MM.1S (cell line): ENCODE results near the gene OR2A25.

ENCODE experiments used
- DNase-seq: peaks from one replicate; pipeline ENCODE4 v3.0.0-alpha.2; 2015
- H2AFZ ChIP-seq: fragments of 300-600 bp; sonication (generic); 2 replicates; pipeline ENCODE4 v1.6.0; 2016; ENCODE audit warnings: antibody characterized with exemption, low read length
- H3F3A ChIP-seq: fragments of 300-600 bp; sonication (generic); 2 replicates; pipeline ENCODE4 v1.6.1; 2016; ENCODE audit warnings: mild to moderate bottlenecking, antibody characterized with exemption, low read length, moderate library complexity, mixed read lengths; ENCODE audit not compliant: insufficient read depth
- H3K27ac ChIP-seq: fragments of 300-600 bp; sonication (generic); 2 replicates; pipeline ENCODE4 v1.5.1; 2016; ENCODE audit warnings: mild to moderate bottlenecking, low read length
- H3K27me3 ChIP-seq: fragments of 300-600 bp; sonication (generic); replicated peaks from 2 replicates; pipeline ENCODE4 v1.6.0; 2016; ENCODE audit warnings: low read length; ENCODE audit not compliant: insufficient read depth
- H3K36me3 ChIP-seq: fragments of 300-600 bp; sonication (generic); replicated peaks from 2 replicates; pipeline ENCODE4 v1.6.1; 2016; ENCODE audit warnings: mild to moderate bottlenecking, low read length, mixed read lengths; ENCODE audit not compliant: insufficient read depth
- H3K4me1 ChIP-seq: fragments of 300-600 bp; sonication (generic); 2 replicates; pipeline ENCODE4 v1.6.1; 2016; ENCODE audit warnings: low read length, mixed read lengths
- H3K4me2 ChIP-seq: fragments of 300-600 bp; sonication (generic); 2 replicates; pipeline ENCODE4 v1.6.0; 2016; ENCODE audit warnings: low read depth, low read length
- H3K4me3 ChIP-seq: fragments of 300-600 bp; sonication (generic); 2 replicates; pipeline ENCODE4 v1.5.1; 2016; ENCODE audit warnings: low read length, mixed read lengths
- H3K79me2 ChIP-seq: fragments of 300-600 bp; sonication (generic); 2 replicates; pipeline ENCODE4 v1.6.1; 2016; ENCODE audit warnings: mixed run types, low read length, mixed read lengths
- H3K9ac ChIP-seq: fragments of 300-600 bp; sonication (generic); 2 replicates; pipeline ENCODE4 v1.6.1; 2016; ENCODE audit warnings: low read length, mixed read lengths
- H3K9me2 ChIP-seq: fragments of 300-600 bp; sonication (generic); replicated peaks from 2 replicates; pipeline ENCODE4 v1.6.1; 2016; ENCODE audit warnings: mild to moderate bottlenecking, low read length, mixed read lengths; ENCODE audit not compliant: insufficient read depth
- H3K9me3 ChIP-seq: fragments of 300-600 bp; sonication (generic); replicated peaks from 2 replicates; pipeline ENCODE4 v1.6.1; 2016; ENCODE audit warnings: mild to moderate bottlenecking, low read length, mixed read lengths; ENCODE audit not compliant: insufficient read depth
- H4K20me1 ChIP-seq: fragments of 300-600 bp; sonication (generic); 2 replicates; pipeline ENCODE4 v1.6.1; 2016; ENCODE audit warnings: mild to moderate bottlenecking, low read length, moderate library complexity, mixed read lengths; ENCODE audit not compliant: insufficient read depth
- CTCF ChIP-seq: fragments of 300-600 bp; sonication (generic); IDR thresholded peaks from 2 replicates; pipeline ENCODE4 v1.5.1; 2016; ENCODE audit warnings: antibody characterized with exemption, low read length, mixed read lengths
- EZH2 ChIP-seq: fragments of 300-600 bp; sonication (generic); optimal IDR thresholded peaks from 2 replicates; pipeline ENCODE3; 2017; ENCODE audit warnings: low read depth, mild to moderate bottlenecking, antibody characterized with exemption, low read length, mixed read lengths
- EZH2phosphoT487 ChIP-seq: fragments of 300-600 bp; sonication (generic); IDR thresholded peaks from 2 replicates; pipeline ENCODE4 v1.6.1; 2018; ENCODE audit warnings: antibody characterized with exemption, low read length

Gene OR2A25

GRCh38 chr7:144085978-144086377, 16.4 kb downstream of the OR2A25 start, which contains the start of gene OR2A12:
Gene OR2A12, plus strand, starts transcription at chr7:144086278. Its CDS starts 8,830 bp downstream, at chr7:144095108.
- H2AFZ ChIP-seq: no peak within 1 kb of the TSS

GRCh38 chr7:144086730-144087129, 17.1 kb downstream of the OR2A25 start:
- DNase-seq: no peak

More at GRCh38 chr7:144085978-144086377, 16.4 kb downstream of the OR2A25 start, which contains the start of gene OR2A12:
- no peaks in the 10 kb centered on the region for H3K4me1 ChIP-seq
- no peak within 1 kb of the TSS for H3K4me3 ChIP-seq
- TF ChIP-seq EZH2phosphoT487 (no peak), EZH2 (no peak), CTCF (no peak)
- no peaks in the 10 kb centered on the region for H3K9me2 ChIP-seq
- H3K4me2 ChIP-seq: no peak within 1 kb of the TSS
- DNase-seq: no peak
- no peak within 1 kb of the TSS for H3K27ac ChIP-seq
- H3K36me3 ChIP-seq: no peaks in the 10 kb centered on the region
- no peaks in the 10 kb centered on the region for H3K79me2 ChIP-seq
- H3K9me3 ChIP-seq: no peaks in the 10 kb centered on the region
- no peaks in the 10 kb centered on the region for H4K20me1 ChIP-seq
- no peaks in the 10 kb centered on the region for H3K27me3 ChIP-seq
- no peak within 1 kb of the TSS for H3K9ac ChIP-seq
- H3F3A ChIP-seq: no peaks in the 10 kb centered on the region

GRCh38 chr7:144087230-144087629, 17.6 kb downstream of the OR2A25 start:
- Histone ChIP-seq H3K9ac (no peak overlapping the region), H3K27me3 (no peaks in the 10 kb centered on the region), H3K4me1 (no peaks in the 10 kb centered on the region), H3K9me3 (no peaks in the 10 kb centered on the region), H3K4me3 (no peak overlapping the region), H3K9me2 (no peaks in the 10 kb centered on the region), H3K4me2 (no peak overlapping the region), H4K20me1 (no peaks in the 10 kb centered on the region), H3K79me2 (no peaks in the 10 kb centered on the region), H2AFZ (no peak overlapping the region), H3K27ac (no peak overlapping the region), H3F3A (no peaks in the 10 kb centered on the region), H3K36me3 (no peaks in the 10 kb centered on the region)
- TF ChIP-seq EZH2phosphoT487: no peak
- TF ChIP-seq CTCF: no peak
- no peak for TF ChIP-seq EZH2
- no peak for DNase-seq

More at GRCh38 chr7:144086730-144087129, 17.1 kb downstream of the OR2A25 start:
- no peak overlapping the region for H3K4me3 ChIP-seq
- no peak overlapping the region for H3K9ac ChIP-seq
- H4K20me1 ChIP-seq: no peaks in the 10 kb centered on the region
- H2AFZ ChIP-seq: no peak overlapping the region
- no peak for TF ChIP-seq CTCF
- no peak for TF ChIP-seq EZH2
- no peak for TF ChIP-seq EZH2phosphoT487
- H3K27me3 ChIP-seq: no peaks in the 10 kb centered on the region
- no peaks in the 10 kb centered on the region for H3K9me2 ChIP-seq
- H3K4me1 ChIP-seq: no peaks in the 10 kb centered on the region
- H3K79me2 ChIP-seq: no peaks in the 10 kb centered on the region
- H3K36me3 ChIP-seq: no peaks in the 10 kb centered on the region
- H3F3A ChIP-seq: no peaks in the 10 kb centered on the region
- no peak overlapping the region for H3K27ac ChIP-seq
- no peak overlapping the region for H3K4me2 ChIP-seq
- no peaks in the 10 kb centered on the region for H3K9me3 ChIP-seq
